ENCODE measurements around the gene ANK2. TPM values are rescaled to one million over a fixed set of nuclear protein-coding genes. Genes with fewer than 3 reads are reported as not detected.

The ANK2 gene
- total RNA-seq, 1 donor from 2014 or later = 11.1 TPM

DNA sequence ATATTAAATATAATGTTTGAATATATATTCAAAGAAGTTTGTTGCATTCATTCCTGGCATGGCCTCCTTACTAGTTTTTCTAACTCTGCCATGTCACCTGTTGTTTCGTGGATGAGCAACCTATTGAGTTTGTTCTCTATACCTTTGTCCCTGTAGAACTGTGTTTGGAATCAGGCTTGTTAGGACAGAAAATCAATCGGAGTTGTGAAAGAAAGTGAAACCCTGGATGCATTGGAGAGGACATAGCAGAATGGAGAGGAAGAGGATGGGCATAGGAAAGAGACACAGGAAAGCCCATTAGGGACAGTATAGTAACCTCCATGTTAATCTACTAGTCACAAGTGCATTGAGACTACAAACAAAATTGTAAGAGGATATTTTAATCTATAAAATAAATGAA lies 31.2 kb downstream of the ANK2 start:
- TF ChIP-seq, protein P1, sequence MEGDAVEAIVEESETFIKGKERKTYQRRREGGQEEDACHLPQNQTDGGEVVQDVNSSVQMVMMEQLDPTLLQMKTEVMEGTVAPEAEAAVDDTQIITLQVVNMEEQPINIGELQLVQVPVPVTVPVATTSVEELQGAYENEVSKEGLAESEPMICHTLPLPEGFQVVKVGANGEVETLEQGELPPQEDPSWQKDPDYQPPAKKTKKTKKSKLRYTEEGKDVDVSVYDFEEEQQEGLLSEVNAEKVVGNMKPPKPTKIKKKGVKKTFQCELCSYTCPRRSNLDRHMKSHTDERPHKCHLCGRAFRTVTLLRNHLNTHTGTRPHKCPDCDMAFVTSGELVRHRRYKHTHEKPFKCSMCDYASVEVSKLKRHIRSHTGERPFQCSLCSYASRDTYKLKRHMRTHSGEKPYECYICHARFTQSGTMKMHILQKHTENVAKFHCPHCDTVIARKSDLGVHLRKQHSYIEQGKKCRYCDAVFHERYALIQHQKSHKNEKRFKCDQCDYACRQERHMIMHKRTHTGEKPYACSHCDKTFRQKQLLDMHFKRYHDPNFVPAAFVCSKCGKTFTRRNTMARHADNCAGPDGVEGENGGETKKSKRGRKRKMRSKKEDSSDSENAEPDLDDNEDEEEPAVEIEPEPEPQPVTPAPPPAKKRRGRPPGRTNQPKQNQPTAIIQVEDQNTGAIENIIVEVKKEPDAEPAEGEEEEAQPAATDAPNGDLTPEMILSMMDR (IDR thresholded peaks at IDR 0.05; ENCODE audit: unreplicated experiment) = no peak
- DNase-seq (ENCODE audit: low spot score, unreplicated experiment) = no peak
- no peaks in the 10 kb centered on the region for H3K9me3 Mint-ChIP-seq (ENCODE audit: low read depth)
- peak overlapping the region; percentile 1 for H3K27ac Mint-ChIP-seq
- no peak overlapping the region for H3K4me3 Mint-ChIP-seq (ENCODE audit: low read depth)
- H3K36me3 Mint-ChIP-seq (ENCODE audit: insufficient read depth) = no peaks in the 10 kb centered on the region
- H3K4me1 Mint-ChIP-seq (ENCODE audit: low read depth) = peaks cover 5% of the 10 kb centered on the region
- H3K27me3 Mint-ChIP-seq = no peaks in the 10 kb centered on the region

DNA sequence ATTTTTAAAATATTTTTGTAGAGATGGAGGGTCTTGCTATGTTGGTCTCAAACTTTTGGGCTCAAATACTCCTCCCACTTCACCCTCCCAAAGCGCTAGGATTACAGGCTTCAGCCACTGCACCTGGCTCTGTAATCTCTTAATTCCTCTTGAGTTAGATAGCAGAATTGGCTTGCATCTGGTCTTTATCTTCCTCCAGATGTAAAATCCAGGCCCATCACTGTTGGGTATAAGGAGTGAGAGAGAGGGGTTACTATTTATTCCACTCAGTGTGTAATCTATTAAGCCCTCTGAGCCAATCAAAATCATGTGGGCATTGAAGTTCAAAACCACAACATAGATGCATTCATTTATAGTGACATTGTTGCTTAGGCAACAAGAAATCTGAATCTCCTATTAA lies 33.9 kb downstream of the ANK2 start:
- H3K36me3 Mint-ChIP-seq (ENCODE audit: insufficient read depth) = no peaks in the 10 kb centered on the region
- peaks cover 5% of the 10 kb centered on the region for H3K4me1 Mint-ChIP-seq (ENCODE audit: low read depth)
- DNase-seq (ENCODE audit: low spot score, unreplicated experiment) = no peak
- H3K4me3 Mint-ChIP-seq (ENCODE audit: low read depth) = no peak overlapping the region
- no peaks in the 10 kb centered on the region for H3K9me3 Mint-ChIP-seq (ENCODE audit: low read depth)
- no peaks in the 10 kb centered on the region for H3K27me3 Mint-ChIP-seq
- H3K27ac Mint-ChIP-seq = no peak overlapping the region
- TF ChIP-seq, protein P1 (IDR thresholded peaks at IDR 0.05; ENCODE audit: unreplicated experiment) = no peak

GRCh38 chr4:113086172-113086695 lies 36.8 kb downstream of the ANK2 start:
- no peak for DNase-seq (ENCODE audit: low spot score, unreplicated experiment)
- Mint-ChIP-seq H3K36me3 (ENCODE audit: insufficient read depth) (no peaks in the 10 kb centered on the region), H3K27ac (no peak overlapping the region), H3K27me3 (no peaks in the 10 kb centered on the region), H3K4me1 (ENCODE audit: low read depth) (no peaks in the 10 kb centered on the region), H3K4me3 (ENCODE audit: low read depth) (no peak overlapping the region), H3K9me3 (ENCODE audit: low read depth) (no peaks in the 10 kb centered on the region)
- TF ChIP-seq, protein P1 (IDR thresholded peaks at IDR 0.05; ENCODE audit: unreplicated experiment) = no peak

GRCh38 chr4:113088050-113088449 lies 38.6 kb downstream of the ANK2 start:
- H3K4me1 Mint-ChIP-seq (ENCODE audit: low read depth) = no peaks in the 10 kb centered on the region
- TF ChIP-seq, protein P1 (IDR thresholded peaks at IDR 0.05; ENCODE audit: unreplicated experiment) = no peak

GRCh38 chr4:113090954-113091353 lies 41.5 kb downstream of the ANK2 start:
- Mint-ChIP-seq H3K27me3 (no peaks in the 10 kb centered on the region), H3K9me3 (ENCODE audit: low read depth) (no peaks in the 10 kb centered on the region), H3K4me3 (ENCODE audit: low read depth) (no peak overlapping the region), H3K27ac (no peak overlapping the region), H3K4me1 (ENCODE audit: low read depth) (peaks cover under 1% of the 10 kb centered on the region), H3K36me3 (ENCODE audit: insufficient read depth) (no peaks in the 10 kb centered on the region)
- DNase-seq (ENCODE audit: low spot score, unreplicated experiment) = no peak
- TF ChIP-seq, protein P1 (IDR thresholded peaks at IDR 0.05; ENCODE audit: unreplicated experiment) = no peak

More at GRCh38 chr4:113088050-113088449, 38.6 kb downstream of the ANK2 start:
- Mint-ChIP-seq H3K36me3 (ENCODE audit: insufficient read depth) (no peaks in the 10 kb centered on the region), H3K4me3 (ENCODE audit: low read depth) (no peak overlapping the region), H3K9me3 (ENCODE audit: low read depth) (no peaks in the 10 kb centered on the region), H3K27ac (no peak overlapping the region), H3K27me3 (no peaks in the 10 kb centered on the region)
- no peak for DNase-seq (ENCODE audit: low spot score, unreplicated experiment)
